A549 (cell line): ENCODE measurements around the gene POLR2H. TPM values are rescaled to one million over a fixed set of nuclear protein-coding genes. Genes with fewer than 3 reads are reported as not detected.

ENCODE experiments used
- ATAC-seq, 2 experiments: fragments of 200-7000 bp in 1 of 2; fragments of >200 bp in 1 of 2; cut with Nextera tagmentation in 1 of 2; cut with Tn5 transposase in 1 of 2; 3 replicates each; pipeline versions ENCODE4 v1.8.0 to v1.9.1; 2018 to 2020; ENCODE audit warnings: mild to moderate bottlenecking in 1 of 2, moderate library complexity in 1 of 2
- CTCF ChIA-PET: fragments of 300-600 bp; sonication (Branson Sonifier 250); formaldehyde crosslinking; extraction: SDS; loops from one replicate; lab custom pipeline; 2021; ENCODE audit warnings: antibody characterized with exemption, inconsistent platforms; lab: Yijun Ruan, JAX
- POLR2A ChIA-PET: fragments of 350-600 bp; formaldehyde crosslinking; extraction: SDS; loops from one replicate; lab custom pipeline; 2021; ENCODE audit warnings: antibody characterized with exemption, inconsistent platforms; lab: Yijun Ruan, JAX
- DNase-seq, 2 experiments: peaks; one replicate each; pipeline versions ENCODE4 v3.0.0 to v3.0.0-alpha.2; 2011 to 2016; ENCODE audit warnings: low read depth in 1 of 2, low spot score in 1 of 2
- FAIRE-seq: peaks from 2 replicates; lab custom pipeline; 2011; peaks lifted over from hg19 to GRCh38; lab: Jason Lieb, UNC
- H3K27ac ChIP-seq, 2 experiments: fragments of >200 bp; sonication (Bioruptor Twin); formaldehyde crosslinking; 3 replicates each; pipeline ENCODE4 v1.5.1; 2016 to 2017
- H3K4me1 ChIP-seq: fragments of >200 bp; sonication (Bioruptor Twin); formaldehyde crosslinking; 3 replicates; pipeline ENCODE4 v1.6.1; 2016
- H3K4me2 ChIP-seq: fragments of >200 bp; sonication (Bioruptor Twin); formaldehyde crosslinking; 3 replicates; pipeline ENCODE4 v1.6.1; 2016
- H3K4me3 ChIP-seq: fragments of >200 bp; sonication (Bioruptor Twin); formaldehyde crosslinking; 3 replicates; pipeline ENCODE4 v1.5.1; 2016
- H3K9me3 ChIP-seq: fragments of >200 bp; sonication (Bioruptor Twin); formaldehyde crosslinking; 3 replicates; pipeline ENCODE4 v1.6.1; 2016
- BHLHE40 ChIP-seq: IDR thresholded peaks from 2 replicates; pipeline ENCODE4 v1.6.1; 2012; ENCODE audit warnings: low read depth, low read length, inconsistent platforms
- CBX8 ChIP-seq: fragments of 200-600 bp; sonication (generic); IDR thresholded peaks from 2 replicates; pipeline ENCODE4 v1.6.1; 2016
- CEBPB ChIP-seq, 2 experiments: fragments of >200 bp in 1 of 2; sonication (Bioruptor Twin) in 1 of 2; formaldehyde crosslinking in 1 of 2; IDR thresholded peaks; 2 replicates each; pipeline ENCODE4 v1.6.1; 2012 to 2016
- CHD2 ChIP-seq: fragments of 150-350 bp; IDR thresholded peaks from 2 replicates; pipeline ENCODE4 v1.6.1; 2014; ENCODE audit warnings: low read length; ENCODE audit not compliant: partially characterized antibody
- CHD4 ChIP-seq: fragments of 200-600 bp; sonication (generic); IDR thresholded peaks from 2 replicates; pipeline ENCODE4 v1.6.1; 2016; ENCODE audit warnings: antibody characterized with exemption, mild to moderate bottlenecking, borderline replicate concordance
- EHMT2 ChIP-seq: fragments of 200-600 bp; sonication (generic); IDR thresholded peaks from 2 replicates; pipeline ENCODE4 v1.6.1; 2016; ENCODE audit warnings: antibody characterized with exemption, low read depth, mild to moderate bottlenecking, moderate library complexity
- FOXS1 ChIP-seq: fragments of 250-450 bp; sonication (Bioruptor Pico); IDR thresholded peaks from 2 replicates; pipeline ENCODE4 v1.5.0; 2020; ENCODE audit warnings: mild to moderate bottlenecking, moderate library complexity
- HDAC2 ChIP-seq: fragments of 200-600 bp; sonication (generic); IDR thresholded peaks from 2 replicates; pipeline ENCODE4 v1.6.1; 2016
- HOXB5 ChIP-seq: fragments of 250-450 bp; sonication (Bioruptor Pico); IDR thresholded peaks from 2 replicates; pipeline ENCODE4 v1.5.0; 2020; ENCODE audit warnings: mild to moderate bottlenecking, moderate library complexity
- KDM5A ChIP-seq: fragments of 200-600 bp; sonication (generic); IDR thresholded peaks from 2 replicates; pipeline ENCODE4 v1.6.1; 2016; ENCODE audit warnings: antibody characterized with exemption, mild to moderate bottlenecking
- MAZ ChIP-seq: fragments of 150-350 bp; IDR thresholded peaks from 2 replicates; pipeline ENCODE4 v1.6.1; 2014; ENCODE audit warnings: antibody characterized with exemption, low read depth, low read length, borderline replicate concordance
- MYC ChIP-seq: IDR thresholded peaks from 2 replicates; pipeline ENCODE4 v1.6.1; 2012; ENCODE audit warnings: mild to moderate bottlenecking, inconsistent platforms, low read length, improper control_type of control experiment, borderline replicate concordance
- NFE2L2 ChIP-seq: fragments of 150-350 bp; conservative IDR thresholded peaks from 2 replicates; pipeline ENCODE4 v1.6.1; 2014; ENCODE audit warnings: low read length
- NPAS2 ChIP-seq: fragments of 250-450 bp; sonication (Bioruptor Pico); IDR thresholded peaks from 2 replicates; pipeline ENCODE4 v1.8.0; 2022; ENCODE audit warnings: mild to moderate bottlenecking, moderate library complexity, borderline replicate concordance
- NR3C1 ChIP-seq: fragments of >200 bp; sonication (Bioruptor Twin); formaldehyde crosslinking; IDR thresholded peaks from 3 replicates; pipeline ENCODE4 v1.6.1; 2017
- POLR2A ChIP-seq: IDR thresholded peaks from 2 replicates; pipeline ENCODE4 v1.6.1; 2012; ENCODE audit warnings: mild to moderate bottlenecking, low read length
- POLR2AphosphoS2 ChIP-seq: conservative IDR thresholded peaks from 2 replicates; pipeline ENCODE4 v1.6.1; 2012; ENCODE audit warnings: low read length, improper control_type of control experiment, inconsistent platforms
- RAD21 ChIP-seq, 2 experiments: fragments of >200 bp in 1 of 2; sonication (Bioruptor Twin) in 1 of 2; formaldehyde crosslinking in 1 of 2; IDR thresholded peaks in 1 of 2; conservative IDR thresholded peaks in 1 of 2; 2 replicates in 1 of 2; 3 replicates in 1 of 2; pipeline ENCODE4 v1.6.1; 2012 to 2018; ENCODE audit warnings: inconsistent platforms in 1 of 2
- TP53 ChIP-seq: fragments of 250-450 bp; sonication (Bioruptor Pico); IDR thresholded peaks from 2 replicates; pipeline ENCODE4 v1.5.0; 2021; ENCODE audit warnings: mild to moderate bottlenecking, moderate library complexity
- ZNF302 ChIP-seq: fragments of 250-450 bp; sonication (Bioruptor Pico); IDR thresholded peaks from 2 replicates; pipeline ENCODE4 v1.9.0; 2021; ENCODE audit warnings: inconsistent platforms, mild to moderate bottlenecking, moderate library complexity
- ZSCAN20 ChIP-seq: fragments of 250-450 bp; sonication (Bioruptor Pico); IDR thresholded peaks from 2 replicates; pipeline ENCODE4 v1.8.0; 2022; ENCODE audit warnings: mild to moderate bottlenecking, moderate library complexity
- WGBS: methylation state at CpG from one replicate; pipeline ENCODE4 v1.1.6; 2017; ENCODE audit errors: missing lambda C conversion rate; 5-methylcytosine and 5-hydroxymethylcytosine counted together
- polyA plus RNA-seq, 4 experiments: library from polyadenylated mRNA; depleted of rRNA in 3 of 4; stranded (reverse); fragments of >200 nt; fragmentation: RNase III in 1 of 4; extraction: RNeasy Plus Mini Kit Qiagen cat#74134 plus additional on column Dnase treatment in 1 of 4; gene quantifications; 2 replicates in 3 of 4; 3 replicates in 1 of 4; pipeline ENCODE4 v1.2.3, GENCODE V29; 2011 to 2017
- TF ChIP-seq, protein P1 (sequence below): fragments of 450-650 bp; IDR thresholded peaks from 2 replicates; pipeline ENCODE4 v1.6.1; 2014; ENCODE audit warnings: antibody characterized with exemption
- TF ChIP-seq, protein P2 (sequence below): IDR thresholded peaks from 2 replicates; pipeline ENCODE4 v1.6.1; 2012
- TF ChIP-seq, protein P3 (sequence below): fragments of 200-600 bp; sonication (generic); IDR thresholded peaks from 2 replicates; pipeline ENCODE4 v1.6.1; 2016; ENCODE audit warnings: antibody characterized with exemption, mild to moderate bottlenecking, moderate library complexity
- TF ChIP-seq, protein P4 (sequence below): fragments of >200 bp; sonication (Bioruptor Twin); formaldehyde crosslinking; IDR thresholded peaks from 2 replicates; pipeline ENCODE4 v1.6.1; 2016
- TF ChIP-seq, protein P5 (sequence below): IDR thresholded peaks from 2 replicates; pipeline ENCODE4 v1.6.1; 2012; ENCODE audit warnings: low read depth, borderline replicate concordance
- TF ChIP-seq, protein P6 (sequence below): fragments of 150-350 bp; IDR thresholded peaks from 2 replicates; pipeline ENCODE4 v1.6.1; 2014; ENCODE audit warnings: low read depth, mild to moderate bottlenecking, low read length

POLR2H gene
- polyA plus RNA-seq, 2 of the 4 experiments (the other 2 are of a cell fraction): 104 to 127 TPM

DNA sequence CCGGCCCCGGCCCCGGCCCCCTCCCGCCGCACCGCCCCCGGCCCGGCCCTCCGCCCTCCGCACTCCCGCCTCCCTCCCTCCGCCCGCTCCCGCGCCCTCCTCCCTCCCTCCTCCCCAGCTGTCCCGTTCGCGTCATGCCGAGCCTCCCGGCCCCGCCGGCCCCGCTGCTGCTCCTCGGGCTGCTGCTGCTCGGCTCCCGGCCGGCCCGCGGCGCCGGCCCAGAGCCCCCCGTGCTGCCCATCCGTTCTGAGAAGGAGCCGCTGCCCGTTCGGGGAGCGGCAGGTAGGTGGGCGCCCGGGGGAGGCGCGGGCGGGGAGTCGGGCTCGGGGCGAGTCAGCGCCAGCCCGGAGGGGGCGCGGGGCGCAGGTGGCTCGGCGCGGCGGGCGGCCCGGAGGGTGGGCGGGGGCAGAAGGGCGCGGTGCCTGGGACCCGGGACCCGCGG, 18.7 kb downstream of the POLR2H start:
- no peaks in the 10 kb centered on the region for H3K9me3 ChIP-seq
- no peak for FAIRE-seq
- peak in 1 of 2 experiments; percentile 31 for DNase-seq
- ATAC-seq: peak in 1 of 2 experiments; percentile 62; a peak in 2 of 6 replicates
- TF ChIP-seq ZSCAN20: no peak
- TF ChIP-seq NPAS2: no peak
- no peak for TF ChIP-seq MAZ
- no peak for TF ChIP-seq POLR2A
- no peak for TF ChIP-seq RAD21 (conservative IDR thresholded peaks at IDR 0.05 in 1 of 2, IDR thresholded peaks at IDR 0.05 in 1 of 2)
- TF ChIP-seq CBX8: no peak
- TF ChIP-seq ZNF302 (CRISPR knock-in tag): no peak
- TF ChIP-seq HDAC2: no peak
- TF ChIP-seq, protein P1, sequence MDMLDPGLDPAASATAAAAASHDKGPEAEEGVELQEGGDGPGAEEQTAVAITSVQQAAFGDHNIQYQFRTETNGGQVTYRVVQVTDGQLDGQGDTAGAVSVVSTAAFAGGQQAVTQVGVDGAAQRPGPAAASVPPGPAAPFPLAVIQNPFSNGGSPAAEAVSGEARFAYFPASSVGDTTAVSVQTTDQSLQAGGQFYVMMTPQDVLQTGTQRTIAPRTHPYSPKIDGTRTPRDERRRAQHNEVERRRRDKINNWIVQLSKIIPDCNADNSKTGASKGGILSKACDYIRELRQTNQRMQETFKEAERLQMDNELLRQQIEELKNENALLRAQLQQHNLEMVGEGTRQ: no peak
- TF ChIP-seq, protein P2, sequence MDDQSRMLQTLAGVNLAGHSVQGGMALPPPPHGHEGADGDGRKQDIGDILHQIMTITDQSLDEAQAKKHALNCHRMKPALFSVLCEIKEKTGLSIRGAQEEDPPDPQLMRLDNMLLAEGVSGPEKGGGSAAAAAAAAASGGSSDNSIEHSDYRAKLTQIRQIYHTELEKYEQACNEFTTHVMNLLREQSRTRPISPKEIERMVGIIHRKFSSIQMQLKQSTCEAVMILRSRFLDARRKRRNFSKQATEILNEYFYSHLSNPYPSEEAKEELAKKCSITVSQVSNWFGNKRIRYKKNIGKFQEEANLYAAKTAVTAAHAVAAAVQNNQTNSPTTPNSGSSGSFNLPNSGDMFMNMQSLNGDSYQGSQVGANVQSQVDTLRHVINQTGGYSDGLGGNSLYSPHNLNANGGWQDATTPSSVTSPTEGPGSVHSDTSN: no peak
- no peak for TF ChIP-seq EHMT2
- TF ChIP-seq NR3C1: no peak
- TF ChIP-seq HOXB5 (CRISPR knock-in tag): no peak
- TF ChIP-seq, all 56 proteins: peak for 0
- peak overlapping the region; percentile 63 to 84; a peak in 5 of 6 replicates for H3K27ac ChIP-seq
- ChIA-PET POLR2A (no interaction called here), CTCF (interaction anchor here (1.4 kb wide), 1 partner anchor 9 kb away, joined by 9 read pairs; no protein-coding TSS in a partner anchor)
- 0 out of 3 replicates have a peak, but pooled peaks cover 4% of the 10 kb centered on the region for H3K4me1 ChIP-seq
- no CpG with 5 or more reads among the region's 62 CpGs for WGBS
- H3K4me3 ChIP-seq: peak overlapping the region; percentile 70
- peak overlapping the region; percentile 100 for H3K4me2 ChIP-seq

DNA sequence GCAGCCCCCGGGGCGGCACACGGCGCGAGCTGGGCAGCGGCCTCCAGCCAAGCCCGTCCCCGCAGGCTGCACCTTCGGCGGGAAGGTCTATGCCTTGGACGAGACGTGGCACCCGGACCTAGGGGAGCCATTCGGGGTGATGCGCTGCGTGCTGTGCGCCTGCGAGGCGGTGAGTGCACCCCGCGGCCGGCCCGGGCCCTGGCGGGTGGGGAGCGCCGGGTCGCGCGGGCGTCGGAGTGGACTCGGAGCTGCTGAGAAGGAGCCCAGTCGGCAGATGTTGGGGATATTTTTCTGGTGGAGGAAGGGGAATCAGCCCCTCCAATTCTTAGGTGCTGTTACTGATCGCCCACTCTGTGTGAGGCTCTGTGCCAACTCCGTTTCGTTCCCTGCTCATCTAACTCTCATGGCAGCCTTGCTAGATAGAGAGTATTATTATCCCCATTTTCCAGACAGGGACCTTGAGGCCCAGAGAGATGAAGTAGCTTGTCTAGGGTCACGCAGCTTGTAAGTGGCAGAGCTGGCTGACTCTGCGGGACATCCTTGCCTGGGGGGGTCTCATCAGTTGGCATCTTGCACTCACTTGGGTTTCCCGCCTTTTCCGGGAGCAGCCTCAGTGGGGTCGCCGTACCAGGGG, 19.2 kb downstream of the POLR2H start:
- FAIRE-seq (no peak), DNase-seq (no peak), ATAC-seq (0 out of 6 replicates have a peak, but pooled peaks of 1 of the 2 experiments have one; percentile 32)
- Histone ChIP-seq H3K4me3 (peak overlapping the region; percentile 70), H3K9me3 (no peaks in the 10 kb centered on the region), H3K27ac (peak overlapping the region; percentile 63 to 84; a peak in 4 of 6 replicates), H3K4me1 (0 out of 3 replicates have a peak, but pooled peaks cover 4% of the 10 kb centered on the region), H3K4me2 (peak overlapping the region; percentile 100)
- no peak for TF ChIP-seq CHD2
- TF ChIP-seq CEBPB (IDR thresholded peaks at IDR 0.05): no peak
- TF ChIP-seq, protein P3, sequence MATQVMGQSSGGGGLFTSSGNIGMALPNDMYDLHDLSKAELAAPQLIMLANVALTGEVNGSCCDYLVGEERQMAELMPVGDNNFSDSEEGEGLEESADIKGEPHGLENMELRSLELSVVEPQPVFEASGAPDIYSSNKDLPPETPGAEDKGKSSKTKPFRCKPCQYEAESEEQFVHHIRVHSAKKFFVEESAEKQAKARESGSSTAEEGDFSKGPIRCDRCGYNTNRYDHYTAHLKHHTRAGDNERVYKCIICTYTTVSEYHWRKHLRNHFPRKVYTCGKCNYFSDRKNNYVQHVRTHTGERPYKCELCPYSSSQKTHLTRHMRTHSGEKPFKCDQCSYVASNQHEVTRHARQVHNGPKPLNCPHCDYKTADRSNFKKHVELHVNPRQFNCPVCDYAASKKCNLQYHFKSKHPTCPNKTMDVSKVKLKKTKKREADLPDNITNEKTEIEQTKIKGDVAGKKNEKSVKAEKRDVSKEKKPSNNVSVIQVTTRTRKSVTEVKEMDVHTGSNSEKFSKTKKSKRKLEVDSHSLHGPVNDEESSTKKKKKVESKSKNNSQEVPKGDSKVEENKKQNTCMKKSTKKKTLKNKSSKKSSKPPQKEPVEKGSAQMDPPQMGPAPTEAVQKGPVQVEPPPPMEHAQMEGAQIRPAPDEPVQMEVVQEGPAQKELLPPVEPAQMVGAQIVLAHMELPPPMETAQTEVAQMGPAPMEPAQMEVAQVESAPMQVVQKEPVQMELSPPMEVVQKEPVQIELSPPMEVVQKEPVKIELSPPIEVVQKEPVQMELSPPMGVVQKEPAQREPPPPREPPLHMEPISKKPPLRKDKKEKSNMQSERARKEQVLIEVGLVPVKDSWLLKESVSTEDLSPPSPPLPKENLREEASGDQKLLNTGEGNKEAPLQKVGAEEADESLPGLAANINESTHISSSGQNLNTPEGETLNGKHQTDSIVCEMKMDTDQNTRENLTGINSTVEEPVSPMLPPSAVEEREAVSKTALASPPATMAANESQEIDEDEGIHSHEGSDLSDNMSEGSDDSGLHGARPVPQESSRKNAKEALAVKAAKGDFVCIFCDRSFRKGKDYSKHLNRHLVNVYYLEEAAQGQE: no peak
- TF ChIP-seq RAD21 (conservative IDR thresholded peaks at IDR 0.05 in 1 of 2, IDR thresholded peaks at IDR 0.05 in 1 of 2): no peak
- no peak for TF ChIP-seq BHLHE40
- no peak for TF ChIP-seq POLR2A
- TF ChIP-seq FOXS1 (CRISPR knock-in tag): no peak
- no peak for TF ChIP-seq MYC
- TF ChIP-seq, protein P1: no peak
- no peak for TF ChIP-seq NR3C1
- TF ChIP-seq ZSCAN20: no peak
- TF ChIP-seq POLR2AphosphoS2: no peak
- TF ChIP-seq, protein P4, sequence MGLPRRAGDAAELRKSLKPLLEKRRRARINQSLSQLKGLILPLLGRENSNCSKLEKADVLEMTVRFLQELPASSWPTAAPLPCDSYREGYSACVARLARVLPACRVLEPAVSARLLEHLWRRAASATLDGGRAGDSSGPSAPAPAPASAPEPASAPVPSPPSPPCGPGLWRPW: no peak
- TF ChIP-seq, protein P5, sequence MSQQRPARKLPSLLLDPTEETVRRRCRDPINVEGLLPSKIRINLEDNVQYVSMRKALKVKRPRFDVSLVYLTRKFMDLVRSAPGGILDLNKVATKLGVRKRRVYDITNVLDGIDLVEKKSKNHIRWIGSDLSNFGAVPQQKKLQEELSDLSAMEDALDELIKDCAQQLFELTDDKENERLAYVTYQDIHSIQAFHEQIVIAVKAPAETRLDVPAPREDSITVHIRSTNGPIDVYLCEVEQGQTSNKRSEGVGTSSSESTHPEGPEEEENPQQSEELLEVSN: no peak
- TF ChIP-seq NFE2L2: no peak
- TF ChIP-seq CHD4: no peak
- TF ChIP-seq KDM5A: no peak
- TF ChIP-seq, protein P6, sequence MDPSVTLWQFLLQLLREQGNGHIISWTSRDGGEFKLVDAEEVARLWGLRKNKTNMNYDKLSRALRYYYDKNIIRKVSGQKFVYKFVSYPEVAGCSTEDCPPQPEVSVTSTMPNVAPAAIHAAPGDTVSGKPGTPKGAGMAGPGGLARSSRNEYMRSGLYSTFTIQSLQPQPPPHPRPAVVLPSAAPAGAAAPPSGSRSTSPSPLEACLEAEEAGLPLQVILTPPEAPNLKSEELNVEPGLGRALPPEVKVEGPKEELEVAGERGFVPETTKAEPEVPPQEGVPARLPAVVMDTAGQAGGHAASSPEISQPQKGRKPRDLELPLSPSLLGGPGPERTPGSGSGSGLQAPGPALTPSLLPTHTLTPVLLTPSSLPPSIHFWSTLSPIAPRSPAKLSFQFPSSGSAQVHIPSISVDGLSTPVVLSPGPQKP: no peak
- no peak for TF ChIP-seq TP53 (CRISPR knock-in tag)
- POLR2A ChIA-PET: no interaction called here
- 76% methylated on average over 4 of the region's 42 CpGs for WGBS
- CTCF ChIA-PET: interaction anchor here (1.4 kb wide), 1 partner anchor 9 kb away, joined by 9 read pairs; no protein-coding TSS in a partner anchor
